ENCODE measurements around the gene ZNF555.
"Not testable (repeated sequence)": the region's sequence is repeated elsewhere in the genome, so short reads cannot be mapped to it uniquely, and the experiment has no call there.

Gene ZNF555

DNA sequence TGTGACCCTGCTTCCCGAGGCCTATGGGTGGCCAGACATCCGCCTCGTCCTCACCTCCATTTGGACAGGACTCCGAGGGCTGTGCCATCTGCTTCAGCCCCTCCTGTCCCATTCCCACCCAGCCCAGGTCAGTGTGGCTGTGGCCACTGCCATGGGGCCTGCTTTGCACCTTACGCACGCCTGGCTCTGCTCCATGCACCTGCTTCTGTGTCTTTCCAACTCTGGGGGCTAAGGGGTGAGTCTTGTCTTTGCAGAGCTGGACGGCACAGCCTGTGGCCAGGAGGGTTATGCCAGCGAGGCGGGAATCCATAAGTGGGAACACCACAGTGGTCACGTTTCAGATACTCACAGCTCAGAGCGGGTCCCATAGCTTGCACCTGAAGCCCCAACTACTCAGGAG lies 26.8 kb upstream of the ZNF555 start:
- TF ChIP-seq, protein P1, sequence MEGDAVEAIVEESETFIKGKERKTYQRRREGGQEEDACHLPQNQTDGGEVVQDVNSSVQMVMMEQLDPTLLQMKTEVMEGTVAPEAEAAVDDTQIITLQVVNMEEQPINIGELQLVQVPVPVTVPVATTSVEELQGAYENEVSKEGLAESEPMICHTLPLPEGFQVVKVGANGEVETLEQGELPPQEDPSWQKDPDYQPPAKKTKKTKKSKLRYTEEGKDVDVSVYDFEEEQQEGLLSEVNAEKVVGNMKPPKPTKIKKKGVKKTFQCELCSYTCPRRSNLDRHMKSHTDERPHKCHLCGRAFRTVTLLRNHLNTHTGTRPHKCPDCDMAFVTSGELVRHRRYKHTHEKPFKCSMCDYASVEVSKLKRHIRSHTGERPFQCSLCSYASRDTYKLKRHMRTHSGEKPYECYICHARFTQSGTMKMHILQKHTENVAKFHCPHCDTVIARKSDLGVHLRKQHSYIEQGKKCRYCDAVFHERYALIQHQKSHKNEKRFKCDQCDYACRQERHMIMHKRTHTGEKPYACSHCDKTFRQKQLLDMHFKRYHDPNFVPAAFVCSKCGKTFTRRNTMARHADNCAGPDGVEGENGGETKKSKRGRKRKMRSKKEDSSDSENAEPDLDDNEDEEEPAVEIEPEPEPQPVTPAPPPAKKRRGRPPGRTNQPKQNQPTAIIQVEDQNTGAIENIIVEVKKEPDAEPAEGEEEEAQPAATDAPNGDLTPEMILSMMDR (IDR thresholded peaks at IDR 0.05; ENCODE audit: low read depth, low read length, missing control alignments), result no peak
- no peak overlapping the region for H3K4me3 ChIP-seq (ENCODE audit: low read depth, low read length)
- no peak overlapping the region for H3K27ac ChIP-seq
- no peak for DNase-seq
- no peaks in the 10 kb centered on the region for H3K27me3 ChIP-seq (replicated peaks)
- H3K36me3 ChIP-seq (replicated peaks), result peaks cover 21% of the 10 kb centered on the region
- in situ Hi-C loops (cut with HindIII; ENCODE audit: low pct_ligation_motif_present, low sequenced_read_pairs), result no loop called here

DNA sequence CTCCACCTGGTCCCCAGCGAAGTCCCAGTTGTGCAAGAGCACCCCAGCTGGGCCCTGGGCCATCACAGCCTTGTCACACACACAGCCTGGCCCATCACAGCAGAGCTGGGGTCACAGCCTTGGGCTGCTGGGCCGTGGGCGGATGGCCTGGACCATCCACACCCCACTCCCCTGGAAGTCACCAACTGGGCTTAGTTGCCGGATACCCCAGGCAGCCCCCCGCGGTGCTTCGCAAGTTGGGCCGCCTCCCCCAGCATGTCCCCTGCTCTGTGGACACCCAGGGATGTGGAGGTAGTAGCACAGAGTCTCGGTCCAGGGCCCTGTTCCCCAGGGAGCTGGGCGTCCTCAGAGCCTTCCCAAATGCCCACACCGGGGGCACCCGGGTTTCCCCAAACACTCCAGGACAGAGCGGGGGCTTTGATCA lies 26.1 kb upstream of the ZNF555 start:
- no peak overlapping the region for H3K4me3 ChIP-seq (ENCODE audit: low read depth, low read length)
- peaks cover 15% of the 10 kb centered on the region for H3K36me3 ChIP-seq (replicated peaks)
- DNase-seq, result no peak
- TF ChIP-seq, protein P1 (IDR thresholded peaks at IDR 0.05; ENCODE audit: low read depth, low read length, missing control alignments), result no peak
- H3K27ac ChIP-seq, result no peak overlapping the region
- H3K27me3 ChIP-seq (replicated peaks), result no peaks in the 10 kb centered on the region
- in situ Hi-C loops (cut with HindIII; ENCODE audit: low pct_ligation_motif_present, low sequenced_read_pairs), result no loop called here

DNA sequence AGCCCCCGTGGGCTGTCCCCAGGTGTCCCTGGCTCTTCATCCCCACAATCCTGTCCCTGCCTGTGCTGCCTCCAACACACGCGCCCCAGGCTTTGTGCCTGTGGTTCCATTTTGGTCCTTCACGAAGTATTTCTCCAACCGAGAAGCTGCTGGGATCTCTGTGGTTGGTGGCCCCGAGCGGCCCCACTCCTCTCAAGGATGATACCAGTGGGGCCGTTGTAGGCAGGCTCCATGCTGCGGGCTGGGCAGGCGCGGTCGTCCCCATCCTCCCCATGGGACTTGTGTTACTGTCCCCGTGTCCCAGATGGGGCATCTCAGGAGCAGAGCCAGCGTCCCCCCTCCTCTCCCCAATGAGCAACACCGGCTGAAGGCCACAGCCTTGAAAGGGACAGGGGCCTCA lies 25.4 kb upstream of the ZNF555 start:
- in situ Hi-C loops (cut with HindIII; ENCODE audit: low pct_ligation_motif_present, low sequenced_read_pairs), result no loop called here
- no peak for DNase-seq
- H3K4me3 ChIP-seq (ENCODE audit: low read depth, low read length), result no peak overlapping the region
- no peaks in the 10 kb centered on the region for H3K27me3 ChIP-seq (replicated peaks)
- peaks cover 11% of the 10 kb centered on the region for H3K36me3 ChIP-seq (replicated peaks)
- TF ChIP-seq, protein P1 (IDR thresholded peaks at IDR 0.05; ENCODE audit: low read depth, low read length, missing control alignments), result no peak
- H3K27ac ChIP-seq, result no peak overlapping the region

GRCh38 chr19:2816641-2817040 lies 24.6 kb upstream of the ZNF555 start:
- H3K36me3 ChIP-seq (replicated peaks), result peaks cover 11% of the 10 kb centered on the region
- in situ Hi-C loops (cut with HindIII; ENCODE audit: low pct_ligation_motif_present, low sequenced_read_pairs), result no loop called here
- DNase-seq, result no peak
- no peaks in the 10 kb centered on the region for H3K27me3 ChIP-seq (replicated peaks)
- H3K27ac ChIP-seq, result no peak overlapping the region
- TF ChIP-seq, protein P1 (IDR thresholded peaks at IDR 0.05; ENCODE audit: low read depth, low read length, missing control alignments), result no peak
- H3K4me3 ChIP-seq (ENCODE audit: low read depth, low read length), result no peak overlapping the region

DNA sequence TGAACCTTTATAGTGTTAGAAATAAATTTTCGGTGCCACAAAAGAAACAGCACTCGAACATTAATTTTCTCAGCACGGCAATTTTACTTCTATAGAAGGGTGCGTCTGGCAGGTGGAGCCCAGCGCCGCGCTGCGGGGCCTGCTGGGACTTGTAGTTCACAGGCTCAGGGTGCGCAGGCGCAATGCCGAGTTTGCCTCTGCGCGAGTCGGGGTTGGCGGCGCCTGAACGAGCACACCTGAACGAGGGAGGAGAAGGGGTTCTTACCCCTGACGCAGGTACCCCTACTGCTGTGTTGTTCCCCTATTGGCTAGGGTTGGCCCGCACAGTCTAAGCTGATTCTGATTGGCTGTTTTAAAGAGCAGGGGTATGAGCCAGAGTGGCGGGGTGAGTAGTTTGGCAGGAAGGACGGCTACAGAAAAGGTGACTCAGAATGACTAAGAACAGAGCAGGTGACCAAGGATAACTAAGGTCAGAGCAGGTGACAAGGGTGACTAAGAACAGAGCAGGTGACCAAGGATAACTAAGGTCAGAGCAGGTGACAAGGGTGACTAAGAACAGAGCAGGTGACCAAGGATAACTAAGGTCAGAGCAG lies 23.9 kb upstream of the ZNF555 start:
- DNase-seq; H3K27ac ChIP-seq; H3K27me3 ChIP-seq (replicated peaks); H3K4me3 ChIP-seq (ENCODE audit: low read depth, low read length); in situ Hi-C loops (cut with HindIII; ENCODE audit: low pct_ligation_motif_present, low sequenced_read_pairs): not testable (repeated sequence)
- peaks cover 11% of the 10 kb centered on the region for H3K36me3 ChIP-seq (replicated peaks)

GRCh38 chr19:2819540-2820111 lies 21.6 kb upstream of the ZNF555 start, which contains the start of gene ZNF554:
Gene ZNF554 (plus strand): TSS chr19:2819868. CDS start chr19:2820072, 204 bp downstream.
- Histone ChIP-seq H3K27me3 (replicated peaks) (no peaks in the 10 kb centered on the region), H3K27ac (no peak within 1 kb of the TSS), H3K4me3 (ENCODE audit: low read depth, low read length) (peak within 1 kb of the TSS; percentile 68), H3K36me3 (replicated peaks) (no peaks in the 10 kb centered on the region)
- in situ Hi-C loops (cut with HindIII; ENCODE audit: low pct_ligation_motif_present, low sequenced_read_pairs), result no loop called here
- peak; percentile 90 for DNase-seq
- TF ChIP-seq, protein P1 (IDR thresholded peaks at IDR 0.05; ENCODE audit: low read depth, low read length, missing control alignments), result peak; percentile 91
